KBM-7 (cell line): ENCODE data around the gene ATP5F1B.

Experiments used
- DNase-seq: peaks from one replicate; pipeline ENCODE4 v3.0.0-alpha.2; 2015
- in situ Hi-C: fragments of 300-500 bp; cut with MboI; formaldehyde crosslinking; loops from 2 replicates; pipeline ENCODE4 v1.14.3; 2020; ENCODE audit warnings: low sequenced_read_pairs, low pct_unique_long_range_greater_than_20kb, mixed read lengths

ATP5F1B gene

DNA sequence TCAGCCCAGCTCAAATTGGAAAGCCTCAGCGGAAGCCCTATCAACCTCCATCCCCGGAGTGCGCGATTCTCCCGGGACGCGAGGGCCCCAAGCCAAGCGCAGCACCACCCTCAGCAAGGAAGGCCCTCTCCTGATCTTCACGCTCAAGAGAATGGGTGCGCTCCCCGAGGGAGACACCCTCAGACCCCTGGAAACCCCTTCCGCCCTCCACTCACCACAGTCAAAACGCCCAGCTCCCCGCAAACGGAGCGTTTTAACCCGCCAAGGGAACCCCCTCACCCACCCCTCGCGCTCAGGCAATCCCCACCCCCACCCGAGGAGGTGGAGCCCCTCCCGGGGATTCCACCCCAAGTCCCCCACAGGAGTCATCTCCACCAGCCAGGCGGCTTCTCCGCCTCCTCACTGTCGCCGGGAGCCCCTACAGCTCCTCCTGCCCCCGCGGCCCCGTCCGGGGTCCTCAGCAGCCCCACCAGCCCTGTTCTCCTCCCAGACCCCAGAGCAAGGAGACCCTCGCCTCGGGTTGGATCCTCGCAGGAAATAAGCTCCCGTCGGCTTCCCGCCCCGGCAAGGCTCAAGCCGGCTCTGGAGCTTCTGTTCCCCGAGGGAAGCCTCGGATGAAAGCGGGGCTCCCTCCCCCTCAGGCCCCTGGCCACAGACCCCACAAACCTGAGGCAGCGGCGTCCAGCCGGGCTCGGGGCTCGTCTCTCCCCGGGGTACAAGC, 16.2 kb downstream of the ATP5F1B start:
- in situ Hi-C loops: no loop called here
- DNase-seq: no peak

DNA sequence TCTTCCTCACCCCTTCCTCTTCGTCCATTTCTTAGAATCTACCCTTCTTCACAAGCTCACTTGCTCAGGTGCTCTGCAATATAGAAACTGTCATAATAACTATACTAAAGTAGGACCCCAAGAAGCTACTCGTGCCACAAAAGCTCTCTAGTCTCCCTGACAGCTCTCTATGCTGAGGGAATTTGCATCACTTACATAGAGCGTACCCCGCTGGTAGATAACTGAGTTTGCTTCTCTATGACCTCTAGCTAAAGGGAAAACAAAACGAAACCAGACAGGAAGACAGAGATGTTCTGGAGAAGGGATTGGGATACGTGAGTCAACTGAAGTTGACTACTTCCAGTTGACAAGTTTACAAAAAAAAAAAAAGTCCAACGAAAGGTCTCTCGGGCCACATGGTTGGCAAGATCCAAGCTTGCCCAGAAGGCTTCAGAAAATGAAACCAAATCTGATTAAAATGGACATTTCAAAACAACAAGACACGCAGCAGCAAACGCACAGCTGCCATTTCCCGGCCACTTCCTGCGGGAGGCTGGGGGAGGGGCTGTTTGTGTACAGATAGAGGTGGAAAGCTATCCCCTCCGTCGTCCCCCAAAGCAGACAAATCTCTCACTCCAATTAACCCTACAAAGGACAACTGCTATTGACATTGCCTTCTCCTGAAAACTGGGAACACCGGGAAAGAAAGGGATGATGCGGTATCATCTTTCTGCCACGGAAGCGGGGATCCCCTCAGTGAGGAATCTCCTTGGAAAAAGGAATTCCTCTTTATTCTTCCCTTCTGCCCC, 16.9 kb downstream of the ATP5F1B start:
- in situ Hi-C loops: no loop called here
- DNase-seq: peak; percentile 64

DNA sequence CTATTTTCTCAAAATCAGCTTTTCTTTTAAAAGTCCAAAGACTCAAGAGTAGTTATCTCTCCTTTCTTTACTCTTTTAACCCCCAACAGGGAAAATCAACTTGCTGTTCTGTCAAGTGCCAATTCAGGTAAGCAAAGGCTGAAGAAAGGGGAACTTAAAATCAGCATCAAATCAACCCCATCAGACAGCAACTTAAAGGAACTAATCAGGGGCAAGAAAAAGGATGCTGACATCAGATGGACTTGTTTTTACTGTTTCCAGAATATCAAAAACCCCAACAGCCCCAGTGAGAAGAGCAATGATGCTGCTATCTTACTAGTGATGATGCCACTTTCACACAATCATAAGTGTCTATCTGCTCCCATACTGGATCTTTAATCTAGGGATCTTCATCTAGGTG, 19.1 kb downstream of the ATP5F1B start:
- peak; percentile 27 for DNase-seq
- in situ Hi-C loops: no loop called here

DNA sequence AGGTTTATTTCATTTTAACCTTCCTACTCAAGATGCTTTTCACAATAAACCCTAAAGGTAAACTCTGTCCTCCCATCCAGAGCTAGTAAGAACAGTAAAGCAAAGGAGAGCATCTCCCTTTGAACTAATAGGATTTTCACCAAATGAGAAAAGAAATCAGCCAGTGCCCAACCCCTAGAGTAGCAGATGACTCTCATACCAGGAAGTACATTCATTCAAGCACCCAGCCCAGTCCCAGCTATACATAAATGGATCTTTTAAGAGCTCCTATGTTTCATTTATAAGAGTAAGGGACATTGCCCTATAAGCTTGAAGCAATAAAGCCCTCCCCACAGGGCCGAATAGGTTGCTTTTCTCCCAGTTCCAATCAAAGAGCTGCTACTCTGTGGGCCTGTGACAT, 23.2 kb downstream of the ATP5F1B start:
- in situ Hi-C loops: no loop called here

DNA sequence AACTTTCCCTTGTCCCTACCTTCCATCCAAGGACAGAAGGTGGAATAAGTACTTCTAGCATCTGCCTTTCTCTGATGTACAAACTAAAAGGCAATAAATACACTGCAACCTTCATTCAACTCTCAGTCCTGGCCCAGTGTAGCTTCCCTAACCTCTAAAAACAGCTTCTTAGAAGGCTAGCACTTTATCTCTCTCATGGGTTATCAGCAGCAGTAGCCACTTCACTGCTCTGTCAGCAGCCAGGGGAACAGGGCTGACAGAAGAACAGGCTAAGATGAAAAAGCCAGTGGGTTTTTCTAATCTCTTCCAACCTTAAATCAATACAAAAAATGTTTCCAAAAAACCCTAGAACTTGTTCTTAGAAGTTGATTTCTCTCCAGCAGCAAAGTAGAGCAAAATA, 28.9 kb downstream of the ATP5F1B start:
- no peak for DNase-seq
- in situ Hi-C loops: no loop called here

More for the DNA sequence above, 23.2 kb downstream of the ATP5F1B start:
- DNase-seq: no peak

DNA sequence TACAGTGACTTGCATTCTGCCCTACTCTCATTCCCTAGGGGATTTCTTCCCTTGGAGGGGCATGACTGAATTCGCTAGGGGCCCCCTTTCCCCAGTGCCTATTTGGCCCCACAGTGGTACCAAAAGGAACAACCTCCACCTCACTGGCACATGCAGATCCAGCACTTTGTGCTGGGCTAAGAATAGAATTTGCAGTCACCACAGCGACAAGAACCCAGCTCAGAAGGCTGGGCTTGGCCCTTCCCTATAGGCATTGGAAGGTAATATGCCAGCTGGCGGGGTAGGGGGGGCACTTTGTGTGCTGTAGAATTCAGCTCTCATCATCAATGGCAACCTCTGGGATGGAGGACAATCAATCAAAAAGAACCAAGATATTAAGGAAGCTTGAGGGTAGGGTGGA, 29.5 kb downstream of the ATP5F1B start:
- in situ Hi-C loops: no loop called here
- no peak for DNase-seq

- no peak for DNase-seq
- in situ Hi-C loops: no loop called here
Measured at GRCh38 chr12:56614627-56615026, 31.2 kb downstream of the ATP5F1B start.

DNA sequence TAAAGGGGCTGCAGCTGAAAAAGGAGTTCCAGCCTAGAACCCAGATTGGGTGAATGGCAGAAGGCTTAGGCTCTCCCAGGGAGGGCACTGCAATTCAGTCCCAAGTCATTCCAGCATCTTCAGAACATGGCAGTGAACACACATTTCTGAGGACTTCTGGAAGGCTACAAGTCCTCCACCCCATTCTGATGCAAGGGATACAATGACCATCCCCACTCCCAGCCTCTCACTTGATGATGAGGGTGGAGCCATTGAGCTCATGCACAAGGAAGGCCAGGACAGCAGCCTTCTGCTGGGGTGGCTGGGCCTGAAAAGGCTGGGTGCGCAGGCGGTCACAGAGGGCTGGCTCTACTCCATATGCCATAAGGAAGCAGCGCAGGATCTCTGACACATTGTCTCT, 41.4 kb downstream of the ATP5F1B start:
- DNase-seq: no peak
- in situ Hi-C loops: no loop called here

- in situ Hi-C loops: no loop called here
Measured at GRCh38 chr12:56602239-56602638, 43.5 kb downstream of the ATP5F1B start.

GRCh38 chr12:56601503-56601902, 44.3 kb downstream of the ATP5F1B start:
- peak; percentile 28 for DNase-seq
- in situ Hi-C loops: no loop called here

More at GRCh38 chr12:56602239-56602638, 43.5 kb downstream of the ATP5F1B start:
- no peak for DNase-seq

DNA sequence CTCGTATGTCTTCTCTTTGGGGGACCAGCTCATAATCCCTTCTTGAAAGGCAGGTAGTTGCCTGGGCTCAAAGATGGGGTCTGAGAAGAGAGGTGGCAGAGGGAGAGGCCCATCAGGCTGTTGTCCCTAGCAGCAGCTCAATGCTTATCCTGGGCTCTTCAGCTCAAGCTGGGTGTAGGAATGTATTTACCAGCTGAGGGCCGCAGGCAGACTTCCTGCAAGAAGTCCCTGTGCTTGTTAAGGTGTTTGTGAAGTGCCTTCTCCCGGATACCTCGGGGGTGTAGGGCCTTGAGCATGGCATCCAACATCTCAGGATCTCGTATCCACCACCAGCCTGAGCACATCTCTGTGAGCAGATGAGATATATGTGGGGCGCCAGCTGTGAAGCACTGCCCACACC, 45.0 kb downstream of the ATP5F1B start:
- in situ Hi-C loops: no loop called here
- no peak for DNase-seq

- in situ Hi-C loops: no loop called here
- no peak for DNase-seq
Measured at GRCh38 chr12:56599797-56600196, 46.0 kb downstream of the ATP5F1B start.

- no peak for DNase-seq
- in situ Hi-C loops: no loop called here
Measured at GRCh38 chr12:56599041-56599440, 46.7 kb downstream of the ATP5F1B start.

GRCh38 chr12:56596815-56597214, 49.0 kb downstream of the ATP5F1B start:
- DNase-seq: no peak

GRCh38 chr12:56593909-56594621, 51.7 kb downstream of the ATP5F1B start:
- in situ Hi-C loops: no loop called here

More at GRCh38 chr12:56596815-56597214, 49.0 kb downstream of the ATP5F1B start:
- in situ Hi-C loops: no loop called here

GRCh38 chr12:56591961-56592360, 53.8 kb downstream of the ATP5F1B start:
- no peak for DNase-seq
- in situ Hi-C loops: no loop called here

More at GRCh38 chr12:56593909-56594621, 51.7 kb downstream of the ATP5F1B start:
- peak; percentile 74 for DNase-seq

DNA sequence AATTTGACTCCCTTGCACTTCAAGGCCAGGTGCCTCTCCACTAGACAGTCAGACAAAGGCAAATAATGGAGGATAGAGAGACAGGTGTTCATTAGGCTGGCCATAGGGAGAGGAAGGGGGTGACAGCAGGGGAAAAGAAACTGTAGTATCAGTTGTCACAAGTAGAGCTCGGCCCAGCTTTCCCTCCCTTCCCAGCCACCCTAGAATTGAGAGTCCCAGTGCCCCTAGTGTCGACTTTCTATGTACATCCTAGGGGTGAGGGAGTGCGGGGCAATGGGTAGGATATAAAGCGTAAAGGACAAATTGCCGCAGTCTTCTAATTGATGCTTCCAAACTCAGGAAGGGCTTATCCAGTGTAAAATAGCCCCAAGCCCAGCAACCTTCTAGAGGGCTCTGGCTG, 54.7 kb downstream of the ATP5F1B start:
- in situ Hi-C loops: no loop called here

DNA sequence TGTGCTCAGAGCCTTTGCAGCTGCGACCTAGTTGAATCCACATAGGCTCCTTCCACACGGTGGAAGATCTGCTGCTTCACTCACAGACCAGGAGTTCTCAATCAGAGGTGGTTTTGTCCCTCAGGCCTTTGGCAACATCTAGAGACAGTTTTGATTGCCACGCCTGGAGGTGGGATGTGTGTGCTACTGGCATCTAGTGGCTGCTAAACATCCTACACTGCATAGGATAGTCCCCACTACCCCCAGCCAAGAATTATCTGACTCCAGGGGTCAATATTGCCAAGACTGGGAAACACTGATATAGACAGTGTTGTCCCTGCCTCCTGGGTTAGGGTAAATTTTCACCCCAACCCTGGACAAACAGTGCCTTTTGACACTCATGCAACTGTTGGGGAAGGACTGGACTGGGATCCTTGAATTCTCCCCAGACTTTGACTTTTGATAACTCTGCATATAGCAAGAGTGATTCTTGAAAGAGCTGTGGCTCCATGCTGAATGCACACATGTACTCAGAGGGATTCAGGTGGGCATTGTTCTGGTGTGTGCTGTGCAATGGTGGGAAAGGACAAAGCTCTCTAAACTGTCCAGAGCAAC, 55.5 kb downstream of the ATP5F1B start:
- in situ Hi-C loops: no loop called here
- peak; percentile 61 for DNase-seq

More for the DNA sequence above, 54.7 kb downstream of the ATP5F1B start:
- DNase-seq: no peak

DNA sequence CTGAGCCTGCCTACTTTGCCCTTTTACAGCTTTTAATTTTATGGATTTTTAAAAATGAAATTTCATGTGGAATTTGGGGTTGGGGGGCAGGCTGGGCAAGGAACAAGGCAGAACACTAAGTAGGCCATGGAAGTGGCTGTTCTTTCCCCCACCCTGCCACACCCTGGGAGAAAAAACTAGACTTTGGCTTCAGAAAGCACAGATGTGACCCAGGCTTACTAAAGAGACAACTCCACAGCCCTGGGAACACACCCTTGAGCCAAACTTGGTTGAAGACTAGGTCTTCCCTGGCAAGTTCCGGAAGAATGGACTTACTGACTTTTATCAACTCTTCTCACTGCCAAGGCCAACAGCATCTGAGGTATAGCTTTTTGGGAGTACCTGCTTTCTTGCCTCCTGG, 56.0 kb downstream of the ATP5F1B start:
- no peak for DNase-seq
- in situ Hi-C loops: no loop called here
